ENCODE data around the gene SAE1. TPM values are rescaled to one million over a fixed set of nuclear protein-coding genes. Genes with fewer than 3 reads are reported as not detected.

Gene SAE1
- total and polyA plus RNA-seq, 2 donors (not counting 1 experiment from before 2014, with no cell fraction given): 26.5 to 45.1 TPM

- WGBS (ENCODE audit: insufficient coverage): 64% methylated on average over 3 of the region's 8 CpGs
- ChIA-PET POLR2A (interaction anchor here (0.7 to 1.3 kb wide), 3 partner anchors 13 to 320 kb away, joined by 3 to 8 read pairs (median 8); partner anchors contain the start of gene ZC3H4), CTCF (interaction anchor here (0.6 to 8.3 kb wide), 26 partner anchors 8 to 122 kb away, joined by 3 to 152 read pairs (median 5); partner anchors contain the start of gene ZC3H4)
- no peak overlapping the region for H3K4me3 Mint-ChIP-seq
- TF ChIP-seq CTCF (IDR thresholded peaks at IDR 0.05) (peak; percentile 81), EZH2 (IDR thresholded peaks at IDR 0.05; ENCODE audit: borderline replicate concordance, insufficient read depth, low read depth, low read length, poor library complexity, severe bottlenecking) (no peak)
- no peak overlapping the region for H2AFZ ChIP-seq (ENCODE audit: insufficient read depth, low read depth, low read length, poor library complexity, severe bottlenecking)
- H3K36me3 ChIP-seq (replicated peaks in 1 of 2; ENCODE audit: control extremely low read depth in 1 of 2, control insufficient read depth in 1 of 2, extremely low read depth in 1 of 2, insufficient read depth in 2 of 2, low read length in 1 of 2): no peaks in the 10 kb centered on the region
- H3K79me2 ChIP-seq (ENCODE audit: control insufficient read depth, insufficient read depth, low read length): no peaks in the 10 kb centered on the region
- DNase-seq (peak; percentile 80), ATAC-seq (ENCODE audit: low read depth) (peak; percentile 70)
- H3K9me3 Mint-ChIP-seq (ENCODE audit: insufficient read depth): no peaks in the 10 kb centered on the region
- H3K4me1 ChIP-seq (ENCODE audit: control insufficient read depth in 2 of 2, insufficient read depth in 2 of 2, low read length in 2 of 2): peaks cover 0 to 1% of the 10 kb centered on the region in 2 donors
- no peaks in the 10 kb centered on the region for H3K9me3 ChIP-seq (ENCODE audit: control extremely low read depth in 1 of 3, control insufficient read depth in 2 of 3, insufficient read depth in 1 of 3, low read length in 2 of 3)
- intact Hi-C loops (cut with micrococcal nuclease): loop anchor here (1.0 kb wide), 3 partner anchors 12 to 112 kb away; partner anchors contain the start of gene ZC3H4
- H3K4me3 ChIP-seq (ENCODE audit: control extremely low read depth in 1 of 5, extremely low read depth in 1 of 5, insufficient read depth in 1 of 5, low read depth in 2 of 5, low read length in 4 of 5): no peak overlapping the region
- no peaks in the 10 kb centered on the region for H3K27me3 ChIP-seq (replicated peaks in 1 of 4; ENCODE audit: control extremely low read depth in 1 of 4, control insufficient read depth in 3 of 4, insufficient read depth in 4 of 4, low read length in 3 of 4)
- no peak overlapping the region for H3K4me2 ChIP-seq (replicated peaks; ENCODE audit: low read depth, low read length, poor library complexity, severe bottlenecking)
- no peak overlapping the region for H3K27ac ChIP-seq (ENCODE audit: low read length in 2 of 2)
- no peaks in the 10 kb centered on the region for H4K20me1 ChIP-seq (ENCODE audit: control insufficient read depth, insufficient read depth, low read length, poor library complexity, severe bottlenecking)
- no peak overlapping the region for H3K9ac ChIP-seq (ENCODE audit: low read length)
- peaks cover 3% of the 10 kb centered on the region for H3K27me3 Mint-ChIP-seq
- no peak overlapping the region for H3K27ac Mint-ChIP-seq
- H3K4me1 Mint-ChIP-seq: peaks cover 2% of the 10 kb centered on the region
These were observed 5.5 kb upstream of the SAE1 start for GRCh38 chr19:47124937-47125668.

DNA sequence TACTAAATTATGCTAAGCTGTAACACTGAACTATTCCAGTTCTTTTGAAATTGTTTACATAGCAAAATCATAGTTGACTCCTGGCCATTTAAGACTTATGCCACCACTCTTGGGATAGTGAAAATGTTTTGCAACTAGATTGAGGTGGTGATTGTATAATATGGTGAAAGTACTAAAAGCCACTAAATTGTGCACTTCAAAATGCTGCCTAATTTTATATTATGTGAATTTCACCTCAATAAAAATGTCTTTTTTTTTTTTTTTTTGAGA lies 5.0 kb upstream of the SAE1 start:
- Histone ChIP-seq H4K20me1 (ENCODE audit: control insufficient read depth, insufficient read depth, low read length, poor library complexity, severe bottlenecking) (no peaks in the 10 kb centered on the region), H3K36me3 (replicated peaks in 1 of 2; ENCODE audit: control extremely low read depth in 1 of 2, control insufficient read depth in 1 of 2, extremely low read depth in 1 of 2, insufficient read depth in 2 of 2, low read length in 1 of 2) (no peaks in the 10 kb centered on the region), H3K4me3 (ENCODE audit: control extremely low read depth in 1 of 5, extremely low read depth in 1 of 5, insufficient read depth in 1 of 5, low read depth in 2 of 5, low read length in 4 of 5) (no peak overlapping the region), H2AFZ (ENCODE audit: insufficient read depth, low read depth, low read length, poor library complexity, severe bottlenecking) (no peak overlapping the region), H3K9ac (ENCODE audit: low read length) (no peak overlapping the region), H3K27me3 (replicated peaks in 1 of 4; ENCODE audit: control extremely low read depth in 1 of 4, control insufficient read depth in 3 of 4, insufficient read depth in 4 of 4, low read length in 3 of 4) (no peaks in the 10 kb centered on the region), H3K27ac (ENCODE audit: low read length in 2 of 2) (no peak overlapping the region), H3K79me2 (ENCODE audit: control insufficient read depth, insufficient read depth, low read length) (peaks cover 3% of the 10 kb centered on the region), H3K9me3 (ENCODE audit: control extremely low read depth in 1 of 3, control insufficient read depth in 2 of 3, insufficient read depth in 1 of 3, low read length in 2 of 3) (no peaks in the 10 kb centered on the region), H3K4me1 (ENCODE audit: control insufficient read depth in 2 of 2, insufficient read depth in 2 of 2, low read length in 2 of 2) (peaks cover 0 to 6% of the 10 kb centered on the region in 2 donors), H3K4me2 (replicated peaks; ENCODE audit: low read depth, low read length, poor library complexity, severe bottlenecking) (no peak overlapping the region)
- ATAC-seq (ENCODE audit: low read depth) (no peak), DNase-seq (no peak)
- H3K27me3 Mint-ChIP-seq: peaks cover 3% of the 10 kb centered on the region
- peaks cover 5% of the 10 kb centered on the region for H3K4me1 Mint-ChIP-seq
- H3K27ac Mint-ChIP-seq: no peak overlapping the region
- CTCF ChIA-PET: interaction anchor here (0.6 to 8.3 kb wide), 25 partner anchors 8 to 251 kb away, joined by 3 to 152 read pairs (median 4); partner anchors contain the start of gene ZC3H4
- H3K9me3 Mint-ChIP-seq (ENCODE audit: insufficient read depth): no peaks in the 10 kb centered on the region
- no peak overlapping the region for H3K4me3 Mint-ChIP-seq
- TF ChIP-seq EZH2 (IDR thresholded peaks at IDR 0.05; ENCODE audit: borderline replicate concordance, insufficient read depth, low read depth, low read length, poor library complexity, severe bottlenecking) (no peak), CTCF (IDR thresholded peaks at IDR 0.05) (no peak)
- intact Hi-C loops (cut with micrococcal nuclease): loop anchor here (1.0 kb wide), 3 partner anchors 12 to 112 kb away; partner anchors contain the start of gene ZC3H4
- POLR2A ChIA-PET: interaction anchor here (0.7 to 1.3 kb wide), 3 partner anchors 13 to 321 kb away, joined by 3 to 8 read pairs (median 8); partner anchors contain the start of gene ZC3H4
